OCI-LY3 (cell line): ENCODE data around the gene RAD23A.
"Not testable (repeated sequence)": the region's sequence is repeated elsewhere in the genome, so short reads cannot be mapped to it uniquely, and the experiment has no call there.

ENCODE experiments used
- H2AFZ ChIP-seq: fragments of 200-600, 300-600 bp; shearing (Covaris generic); 2 replicates; pipeline ENCODE4 v1.6.0; 2014; ENCODE audit warnings: antibody characterized with exemption, low read depth, low read length
- H3K27ac ChIP-seq: fragments of 200-600, 300-600 bp; sonication (generic); 2 replicates; pipeline ENCODE4 v1.5.1; 2014; ENCODE audit warnings: mild to moderate bottlenecking, low read length, moderate library complexity, mixed read lengths
- H3K27me3 ChIP-seq: fragments of 200-600, 300-600 bp; sonication (generic); 2 replicates; pipeline ENCODE4 v1.6.1; 2014; ENCODE audit warnings: low read depth, low read length, mixed read lengths
- H3K36me3 ChIP-seq: fragments of 200-600, 300-600 bp; sonication (generic); replicated peaks from 2 replicates; pipeline ENCODE3; 2014; ENCODE audit warnings: low read depth, low read length, mixed read lengths
- H3K4me1 ChIP-seq: fragments of 300-600, 200-600 bp; sonication (generic); 2 replicates; pipeline ENCODE4 v1.6.1; 2014; ENCODE audit warnings: low read length, mixed read lengths
- H3K4me2 ChIP-seq: fragments of 200-600, 300-600 bp; sonication (generic); 2 replicates; pipeline ENCODE4 v1.6.1; 2014; ENCODE audit warnings: low read length, mixed read lengths
- H3K4me3 ChIP-seq: fragments of 300-600, 200-600 bp; sonication (generic); 2 replicates; pipeline ENCODE4 v1.5.1; 2014; ENCODE audit warnings: antibody characterized with exemption, mild to moderate bottlenecking, low read length, moderate library complexity
- H3K79me2 ChIP-seq: fragments of 300-600, 200-600 bp; shearing (Covaris generic); 2 replicates; pipeline ENCODE4 v1.6.1; 2014; ENCODE audit warnings: mild to moderate bottlenecking, low read length, mixed read lengths
- H3K9ac ChIP-seq: fragments of 300-600, 200-600 bp; shearing (Covaris generic); 2 replicates; pipeline ENCODE4 v1.6.0; 2014; ENCODE audit warnings: mild to moderate bottlenecking, low read length, moderate library complexity
- H3K9me3 ChIP-seq: fragments of 200-600, 300-600 bp; shearing (Covaris generic); 2 replicates; pipeline ENCODE4 v1.6.1; 2014; ENCODE audit warnings: low read length, mixed read lengths; ENCODE audit not compliant: insufficient read depth
- H4K20me1 ChIP-seq: fragments of 200-600, 300-600 bp; sonication (generic); 2 replicates; pipeline ENCODE4 v1.6.1; 2016; ENCODE audit warnings: low read length, mixed read lengths; ENCODE audit not compliant: insufficient read depth
- EZH2phosphoT487 ChIP-seq: fragments of 200-600 bp; shearing (Covaris generic); IDR thresholded peaks from 2 replicates; pipeline ENCODE4 v1.6.1; 2018; ENCODE audit warnings: antibody characterized with exemption, mixed run types, low read depth
- TF ChIP-seq, protein P1 (sequence below): fragments of 200-600, 300-600 bp; sonication (generic); IDR thresholded peaks from 2 replicates; pipeline ENCODE4 v1.5.1; 2014; ENCODE audit warnings: antibody characterized with exemption, low read length, low read depth

The RAD23A gene

DNA sequence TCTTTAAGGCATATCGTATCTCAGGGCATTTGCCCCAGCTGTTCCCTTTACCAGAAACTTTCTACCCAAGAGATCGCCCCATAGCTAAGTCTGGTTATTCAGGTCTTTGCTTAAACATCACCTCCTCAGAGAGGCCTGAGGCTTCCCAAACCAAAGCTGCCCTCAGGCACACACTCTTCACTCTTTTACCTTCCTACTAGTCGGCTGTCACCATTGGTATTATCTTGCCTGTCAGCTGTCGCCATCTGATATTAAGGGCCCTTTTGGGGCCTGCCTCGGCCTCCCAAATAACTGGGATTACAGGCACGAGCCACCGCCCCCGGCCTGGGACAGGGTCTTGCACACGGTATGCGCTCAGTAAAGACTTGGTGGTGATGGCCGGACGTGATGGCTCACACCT is 10.3 kb downstream of the RAD23A start:
- TF ChIP-seq EZH2phosphoT487, result no peak
- TF ChIP-seq, protein P1, sequence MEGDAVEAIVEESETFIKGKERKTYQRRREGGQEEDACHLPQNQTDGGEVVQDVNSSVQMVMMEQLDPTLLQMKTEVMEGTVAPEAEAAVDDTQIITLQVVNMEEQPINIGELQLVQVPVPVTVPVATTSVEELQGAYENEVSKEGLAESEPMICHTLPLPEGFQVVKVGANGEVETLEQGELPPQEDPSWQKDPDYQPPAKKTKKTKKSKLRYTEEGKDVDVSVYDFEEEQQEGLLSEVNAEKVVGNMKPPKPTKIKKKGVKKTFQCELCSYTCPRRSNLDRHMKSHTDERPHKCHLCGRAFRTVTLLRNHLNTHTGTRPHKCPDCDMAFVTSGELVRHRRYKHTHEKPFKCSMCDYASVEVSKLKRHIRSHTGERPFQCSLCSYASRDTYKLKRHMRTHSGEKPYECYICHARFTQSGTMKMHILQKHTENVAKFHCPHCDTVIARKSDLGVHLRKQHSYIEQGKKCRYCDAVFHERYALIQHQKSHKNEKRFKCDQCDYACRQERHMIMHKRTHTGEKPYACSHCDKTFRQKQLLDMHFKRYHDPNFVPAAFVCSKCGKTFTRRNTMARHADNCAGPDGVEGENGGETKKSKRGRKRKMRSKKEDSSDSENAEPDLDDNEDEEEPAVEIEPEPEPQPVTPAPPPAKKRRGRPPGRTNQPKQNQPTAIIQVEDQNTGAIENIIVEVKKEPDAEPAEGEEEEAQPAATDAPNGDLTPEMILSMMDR, result no peak
- Histone ChIP-seq H3K9ac (peak overlapping the region; percentile 83), H3K4me2 (peak overlapping the region; percentile 100), H3K36me3 (peaks cover 29% of the 10 kb centered on the region), H3K4me3 (peak overlapping the region; percentile 82), H3K9me3 (no peaks in the 10 kb centered on the region), H3K27me3 (no peaks in the 10 kb centered on the region), H3K4me1 (peaks cover 34% of the 10 kb centered on the region), H4K20me1 (peaks cover 17% of the 10 kb centered on the region), H3K79me2 (peaks cover 66% of the 10 kb centered on the region), H2AFZ (no peak overlapping the region), H3K27ac (peak overlapping the region; percentile 67)

DNA sequence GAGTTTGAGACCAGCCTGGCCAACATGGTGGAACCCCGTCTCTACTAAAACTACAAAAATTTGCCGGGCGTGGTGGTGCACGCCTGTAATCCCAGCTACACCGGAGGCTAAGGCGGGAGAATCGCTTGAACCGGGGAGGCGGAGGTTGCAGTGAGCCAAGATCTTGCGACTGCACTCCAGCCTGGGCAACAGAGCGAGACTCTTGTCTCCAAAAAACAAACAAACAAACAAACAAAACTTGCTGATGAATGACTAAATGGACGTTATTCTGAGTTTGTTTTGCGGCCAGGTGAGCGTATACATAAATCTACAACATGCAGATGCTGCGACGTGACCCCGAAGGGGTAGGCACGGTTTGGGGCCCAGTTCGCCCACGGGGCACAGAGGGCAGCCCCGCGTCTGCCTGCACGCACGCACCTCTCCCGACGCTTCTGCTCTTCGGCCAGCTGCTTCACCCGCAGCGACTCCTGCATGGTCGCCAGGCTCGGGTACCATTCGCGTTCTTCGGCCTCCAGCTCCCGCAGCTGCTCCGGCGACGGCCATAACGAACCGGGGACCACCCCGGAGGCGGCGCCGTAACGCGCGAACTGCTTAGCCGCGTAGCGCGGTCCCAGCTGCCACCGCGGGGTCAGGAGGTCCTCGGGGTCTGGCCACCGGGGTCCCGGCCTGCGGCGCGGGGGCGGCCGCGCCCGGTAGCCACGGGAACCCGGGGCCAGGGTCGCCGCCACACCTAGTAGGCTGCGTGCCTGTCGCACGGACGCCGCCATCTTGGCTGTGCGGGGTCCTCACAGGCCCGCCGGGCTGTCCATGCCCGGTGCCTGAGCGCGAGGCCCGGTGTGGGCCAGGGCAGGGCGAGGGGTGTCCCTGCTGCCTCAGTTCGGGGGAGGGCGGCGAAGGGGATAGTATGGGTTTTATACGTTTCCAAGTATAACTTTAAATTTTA is 11.1 kb downstream of the RAD23A start, which contains the start of gene GADD45GIP1:
Gene GADD45GIP1 (minus strand): TSS at position 778 of the 943 bp plus-strand sequence. CDS start 11 bp downstream, at position 767.
- Histone ChIP-seq H3K4me3 (peak within 1 kb of the TSS; percentile 82), H3K4me2 (peak within 1 kb of the TSS; percentile 100), H3K27ac (peak within 1 kb of the TSS; percentile 67), H3K27me3 (no peaks in the 10 kb centered on the region), H3K4me1 (peaks cover 34% of the 10 kb centered on the region), H4K20me1 (peaks cover 17% of the 10 kb centered on the region), H2AFZ (peak within 1 kb of the TSS; percentile 70; the same call in 1 of the 2 replicates), H3K36me3 (peaks cover 25% of the 10 kb centered on the region), H3K79me2 (peaks cover 62% of the 10 kb centered on the region), H3K9ac (peak within 1 kb of the TSS; percentile 83), H3K9me3 (no peaks in the 10 kb centered on the region)
- TF ChIP-seq, protein P1, result no peak
- TF ChIP-seq EZH2phosphoT487, result no peak

DNA sequence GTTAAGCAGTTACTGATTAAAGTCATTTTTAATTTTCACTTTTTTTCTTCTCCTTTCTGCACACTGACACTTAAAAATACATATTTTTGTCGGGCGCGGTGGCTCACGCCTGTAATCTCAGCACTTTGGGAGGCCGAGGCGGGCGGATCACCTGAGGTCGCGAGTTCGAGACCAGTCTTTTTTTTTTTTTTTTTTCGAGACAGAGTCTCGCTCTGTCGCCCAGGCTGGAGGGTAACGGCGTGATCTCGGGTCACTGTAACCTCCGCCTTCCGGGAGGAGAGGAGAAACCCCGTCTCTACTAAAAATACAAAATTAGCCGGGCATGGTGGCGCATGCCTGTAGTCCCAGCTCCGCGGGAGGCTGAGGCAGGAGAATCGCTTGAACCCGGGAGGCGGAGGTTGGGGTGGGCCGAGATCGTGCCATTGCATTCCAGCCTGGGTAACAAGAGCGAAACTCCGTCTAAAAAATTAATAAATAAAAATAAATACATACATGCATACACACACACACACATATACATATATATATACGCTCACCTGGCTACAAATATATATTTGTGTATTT is 11.8 kb downstream of the RAD23A start:
- peak overlapping the region; percentile 67 for H3K27ac ChIP-seq
- peak overlapping the region; percentile 100 for H3K4me2 ChIP-seq
- H4K20me1 ChIP-seq, result peaks cover 17% of the 10 kb centered on the region
- H2AFZ ChIP-seq, result peak overlapping the region; percentile 70; the same call in 1 of the 2 replicates
- peaks cover 34% of the 10 kb centered on the region for H3K4me1 ChIP-seq
- peaks cover 55% of the 10 kb centered on the region for H3K79me2 ChIP-seq
- H3K4me3 ChIP-seq, result peak overlapping the region; percentile 82
- not testable (repeated sequence) for H3K9me3 ChIP-seq, H3K27me3 ChIP-seq
- H3K9ac ChIP-seq, result peak overlapping the region; percentile 83
- H3K36me3 ChIP-seq, result peaks cover 21% of the 10 kb centered on the region

DNA sequence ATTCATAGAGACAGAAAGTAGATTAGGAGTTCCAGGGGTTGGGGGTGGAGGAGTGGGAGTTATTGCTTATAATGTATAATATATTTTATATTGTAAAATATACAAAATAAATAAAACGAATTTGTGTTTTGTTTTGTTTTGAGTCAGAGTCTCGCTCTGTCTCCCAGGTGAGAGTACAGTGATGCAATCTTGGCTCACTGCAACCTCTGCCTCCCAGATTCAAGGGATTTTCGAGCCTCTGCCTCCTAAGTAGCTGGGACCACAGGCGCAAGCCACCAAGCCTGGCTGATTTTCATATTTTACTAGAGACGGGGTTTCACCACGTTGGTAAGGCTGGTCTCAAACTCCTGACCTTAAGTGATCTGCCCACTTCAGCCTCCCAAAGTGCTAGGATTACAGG is 13.8 kb downstream of the RAD23A start:
- Histone ChIP-seq H3K9ac (no peak overlapping the region), H3K4me1 (peaks cover 19% of the 10 kb centered on the region), H3K4me3 (no peak overlapping the region), H3K79me2 (peaks cover 35% of the 10 kb centered on the region), H3K9me3 (no peaks in the 10 kb centered on the region), H3K4me2 (no peak overlapping the region), H2AFZ (no peak overlapping the region), H3K36me3 (peaks cover 8% of the 10 kb centered on the region), H3K27me3 (no peaks in the 10 kb centered on the region), H3K27ac (no peak overlapping the region), H4K20me1 (peaks cover 5% of the 10 kb centered on the region)
- TF ChIP-seq, protein P1, result no peak
- no peak for TF ChIP-seq EZH2phosphoT487
